HepG2 (cell line): ENCODE results near the gene PDLIM7. TPM values are rescaled to one million over a fixed set of nuclear protein-coding genes. Genes with fewer than 3 reads are reported as not detected.
A peak's percentile ranks its signal among the peaks of the same experiment; 100 is the strongest.

Experiments
- CBX1 ChIP-seq: IDR thresholded peaks from one replicate; pipeline ENCODE4 v1.6.1; 2016; ENCODE audit warnings: antibody characterized with exemption, low read depth
- CENPX ChIP-seq: sonication (generic); formaldehyde crosslinking; IDR thresholded peaks from 2 replicates; pipeline ENCODE4 v1.9.0; 2021; ENCODE audit warnings: mild to moderate bottlenecking, missing genetic modification reagents, moderate library complexity
- GABPB1 ChIP-seq: IDR thresholded peaks from 2 replicates; pipeline ENCODE4 v1.6.1; 2016; ENCODE audit warnings: mild to moderate bottlenecking, missing genetic modification reagents, moderate library complexity, missing compliant biosample characterization
- KLF11 ChIP-seq: IDR thresholded peaks from 2 replicates; pipeline ENCODE4 v1.6.1; 2016; ENCODE audit warnings: missing compliant biosample characterization
- MTA1 ChIP-seq: sonication (generic); formaldehyde crosslinking; IDR thresholded peaks from 2 replicates; pipeline ENCODE4 v1.4.0; 2020; ENCODE audit warnings: missing genetic modification reagents, mild to moderate bottlenecking, borderline replicate concordance
- NFKB2 ChIP-seq: sonication (generic); formaldehyde crosslinking; IDR thresholded peaks from 2 replicates; pipeline ENCODE4 v1.4.0; 2020; ENCODE audit warnings: missing genetic modification reagents, borderline replicate concordance
- RXRA ChIP-seq: sonication (generic); formaldehyde crosslinking; IDR thresholded peaks from 2 replicates; pipeline ENCODE4 v1.5.1; 2020; ENCODE audit warnings: missing genetic modification reagents
- SKI ChIP-seq: fragments of 450-650 bp; IDR thresholded peaks from one replicate; pipeline ENCODE4 v1.6.1; 2018; ENCODE audit warnings: mild to moderate bottlenecking; ENCODE audit not compliant: partially characterized antibody
- SOX13 ChIP-seq, 3 experiments: fragments of 450-650 bp in 1 of 3; sonication (generic) in 1 of 3; formaldehyde crosslinking in 1 of 3; IDR thresholded peaks in 2 of 3; conservative IDR thresholded peaks in 1 of 3; 2 replicates each; pipeline versions ENCODE4 v1.5.0 to v1.6.1; 2016 to 2020; ENCODE audit warnings: antibody characterized with exemption in 1 of 3, mild to moderate bottlenecking in 1 of 3, missing compliant biosample characterization in 1 of 3, missing genetic modification reagents in 1 of 3, moderate library complexity in 1 of 3
- SP1 ChIP-seq, 2 experiments: fragments of 450-650 bp in 1 of 2; sonication (generic) in 1 of 2; formaldehyde crosslinking in 1 of 2; IDR thresholded peaks; 2 replicates each; pipeline versions ENCODE4 v1.4.0 to v1.6.1; 2016 to 2020; ENCODE audit warnings: missing genetic modification reagents in 1 of 2
- SP5 ChIP-seq: IDR thresholded peaks from 2 replicates; pipeline ENCODE4 v1.6.1; 2016; ENCODE audit warnings: low read depth, borderline replicate concordance
- SRSF1 ChIP-seq: fragments of 200-400 bp; formaldehyde crosslinking; optimal IDR thresholded peaks from 2 replicates; pipeline ENCODE3; 2017; ENCODE audit warnings: mild to moderate bottlenecking, low read depth, low read length, moderate library complexity
- TBP ChIP-seq: sonication (generic); formaldehyde crosslinking; IDR thresholded peaks from 2 replicates; pipeline ENCODE4 v1.5.0; 2020; ENCODE audit warnings: missing genetic modification reagents
- XRCC5 ChIP-seq: fragments of 200-400 bp; formaldehyde crosslinking; optimal IDR thresholded peaks from 2 replicates; pipeline ENCODE3; 2017; ENCODE audit warnings: mild to moderate bottlenecking, low read length
- YEATS2 ChIP-seq: sonication (generic); formaldehyde crosslinking; IDR thresholded peaks from 2 replicates; pipeline ENCODE4 v1.4.0; 2020; ENCODE audit warnings: missing genetic modification reagents, borderline replicate concordance
- YY1 ChIP-seq: IDR thresholded peaks from 2 replicates; pipeline ENCODE4 v1.6.1; 2011; ENCODE audit warnings: low read length, low read depth, moderate library complexity, mild to moderate bottlenecking; ENCODE audit not compliant: insufficient read depth, insufficient replicate concordance
- ZNF274 ChIP-seq: sonication (generic); formaldehyde crosslinking; IDR thresholded peaks from 2 replicates; pipeline ENCODE4 v1.5.1; 2020; ENCODE audit warnings: mild to moderate bottlenecking, missing genetic modification reagents
- ZNF468 ChIP-seq: sonication (generic); formaldehyde crosslinking; IDR thresholded peaks from 2 replicates; pipeline ENCODE4 v1.8.0; 2022; ENCODE audit warnings: mild to moderate bottlenecking, moderate library complexity, missing genetic modification reagents
- ZNF589 ChIP-seq: sonication (generic); formaldehyde crosslinking; conservative IDR thresholded peaks from 2 replicates; pipeline ENCODE4 v1.8.0; 2022; ENCODE audit warnings: mild to moderate bottlenecking, moderate library complexity, missing genetic modification reagents
- ZNF709 ChIP-seq: sonication (generic); formaldehyde crosslinking; IDR thresholded peaks from 2 replicates; pipeline ENCODE4 v1.5.0; 2020; ENCODE audit warnings: mild to moderate bottlenecking, missing genetic modification reagents
- ZNF713 ChIP-seq: sonication (generic); formaldehyde crosslinking; IDR thresholded peaks from 2 replicates; pipeline ENCODE4 v1.4.0; 2020; ENCODE audit warnings: mild to moderate bottlenecking, missing genetic modification reagents
- ZSCAN31 ChIP-seq: sonication (generic); formaldehyde crosslinking; IDR thresholded peaks from 2 replicates; pipeline ENCODE4 v1.5.0; 2020; ENCODE audit warnings: low read depth, mild to moderate bottlenecking, missing genetic modification reagents
- polyA plus RNA-seq, 8 experiments: library from polyadenylated mRNA; depleted of rRNA in 3 of 8; stranded (reverse) in 7 of 8; unstranded in 1 of 8; fragments of >200 nt; fragmentation: Illumina TruSeq in 4 of 8; extraction: Trizol in 4 of 8; gene quantifications; 2 replicates each; pipeline versions ENCODE4 v1.2.1 to v1.2.3, GENCODE V29; 2011 to 2016; ENCODE audit warnings: low read depth in 4 of 8, missing spikeins in 1 of 8, mixed read lengths in 1 of 8; ENCODE audit not compliant: insufficient read depth in 1 of 8
- total RNA-seq, 5 experiments: library from RNA; depleted of rRNA; stranded (reverse); fragments of >200 nt; fragmentation: Illumina TruSeq; extraction: Trizol; gene quantifications; 2 replicates each; pipeline ENCODE4 v1.2.3, GENCODE V29; 2016; ENCODE audit warnings: low read depth in 1 of 5
- TF ChIP-seq, protein P1 (sequence below): sonication (generic); formaldehyde crosslinking; IDR thresholded peaks from 2 replicates; pipeline ENCODE4 v1.9.0; 2022; ENCODE audit warnings: missing genetic modification reagents, mild to moderate bottlenecking, borderline replicate concordance
- TF ChIP-seq, protein P2 (sequence below): IDR thresholded peaks from 2 replicates; pipeline ENCODE4 v1.6.1; 2016
- TF ChIP-seq, protein P3 (sequence below): IDR thresholded peaks from 2 replicates; pipeline ENCODE4 v1.6.1; 2016; ENCODE audit warnings: control low read depth
- TF ChIP-seq, protein P4 (sequence below): sonication (generic); formaldehyde crosslinking; IDR thresholded peaks from 2 replicates; pipeline ENCODE4 v1.4.0; 2020; ENCODE audit warnings: mild to moderate bottlenecking, low read depth, missing genetic modification reagents

Gene PDLIM7
- total and polyA plus RNA-seq, 2 of the 13 experiments (the other 11 are each of a cell fraction or from before 2014, with no cell fraction given), result 21.1 to 31.3 TPM

DNA sequence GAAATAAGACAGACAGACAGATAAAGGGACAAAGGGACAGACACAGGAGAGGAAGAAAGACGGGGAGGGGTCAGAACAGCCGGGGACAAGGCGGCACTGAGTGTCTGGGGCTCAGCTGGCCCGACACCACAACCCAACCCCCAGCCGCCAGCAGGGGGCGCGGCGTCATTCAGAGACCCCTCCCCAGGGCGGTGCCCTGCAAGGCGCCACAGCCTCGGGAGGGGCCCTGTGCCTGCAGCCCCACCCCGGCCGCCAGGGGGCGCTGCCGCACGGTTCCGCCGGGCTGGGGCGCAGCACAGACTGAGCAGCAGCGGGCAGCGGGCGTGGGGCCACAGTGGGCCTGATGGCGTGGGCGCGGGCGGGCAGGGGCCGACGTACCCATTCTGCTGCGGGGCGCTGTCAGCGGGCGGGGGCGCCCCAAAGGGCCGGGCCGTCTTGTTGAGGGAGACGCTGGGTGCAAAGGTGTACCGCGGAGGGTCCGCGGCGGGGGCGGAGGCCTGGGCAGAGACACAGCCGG lies 5.9 kb downstream of the PDLIM7 start (continued):
- TF ChIP-seq, protein P1, sequence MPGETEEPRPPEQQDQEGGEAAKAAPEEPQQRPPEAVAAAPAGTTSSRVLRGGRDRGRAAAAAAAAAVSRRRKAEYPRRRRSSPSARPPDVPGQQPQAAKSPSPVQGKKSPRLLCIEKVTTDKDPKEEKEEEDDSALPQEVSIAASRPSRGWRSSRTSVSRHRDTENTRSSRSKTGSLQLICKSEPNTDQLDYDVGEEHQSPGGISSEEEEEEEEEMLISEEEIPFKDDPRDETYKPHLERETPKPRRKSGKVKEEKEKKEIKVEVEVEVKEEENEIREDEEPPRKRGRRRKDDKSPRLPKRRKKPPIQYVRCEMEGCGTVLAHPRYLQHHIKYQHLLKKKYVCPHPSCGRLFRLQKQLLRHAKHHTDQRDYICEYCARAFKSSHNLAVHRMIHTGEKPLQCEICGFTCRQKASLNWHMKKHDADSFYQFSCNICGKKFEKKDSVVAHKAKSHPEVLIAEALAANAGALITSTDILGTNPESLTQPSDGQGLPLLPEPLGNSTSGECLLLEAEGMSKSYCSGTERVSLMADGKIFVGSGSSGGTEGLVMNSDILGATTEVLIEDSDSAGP (CRISPR knock-in tag), result peak; percentile 37
- TF ChIP-seq SOX13 (IDR thresholded peaks at IDR 0.05) (no peak), SOX13 (CRISPR knock-in tag; conservative IDR thresholded peaks at IDR 0.05 in 1 of 2, IDR thresholded peaks at IDR 0.05 in 1 of 2) (no peak), ZNF274 (CRISPR knock-in tag) (no peak), YY1 (peak; percentile 59), ZNF713 (no peak), SP1 (IDR thresholded peaks at IDR 0.05) (no peak), SP1 (CRISPR knock-in tag; IDR thresholded peaks at IDR 0.05) (peak; percentile 79), ZNF589 (CRISPR knock-in tag) (no peak), SP5 (CRISPR knock-in tag) (0 out of 2 replicates have a peak, but pooled peaks have one; percentile 15), NFKB2 (CRISPR knock-in tag) (no peak), TBP (CRISPR knock-in tag) (no peak), YEATS2 (CRISPR knock-in tag) (no peak), RXRA (CRISPR knock-in tag) (0 out of 2 replicates have a peak, but pooled peaks have one; percentile 5), GABPB1 (peak; percentile 51; the same call in 1 of the 2 replicates), CBX1 (no peak), CENPX (CRISPR knock-in tag) (no peak), ZNF468 (no peak), ZNF709 (CRISPR knock-in tag) (no peak), SKI (peak; percentile 20), MTA1 (CRISPR knock-in tag) (0 out of 2 replicates have a peak, but pooled peaks have one; percentile 56), ZSCAN31 (CRISPR knock-in tag) (0 out of 2 replicates have a peak, but pooled peaks have one; percentile 38), KLF11 (CRISPR knock-in tag) (no peak), SRSF1 (peak; percentile 65), XRCC5 (peak; percentile 93)
- TF ChIP-seq, protein P2, sequence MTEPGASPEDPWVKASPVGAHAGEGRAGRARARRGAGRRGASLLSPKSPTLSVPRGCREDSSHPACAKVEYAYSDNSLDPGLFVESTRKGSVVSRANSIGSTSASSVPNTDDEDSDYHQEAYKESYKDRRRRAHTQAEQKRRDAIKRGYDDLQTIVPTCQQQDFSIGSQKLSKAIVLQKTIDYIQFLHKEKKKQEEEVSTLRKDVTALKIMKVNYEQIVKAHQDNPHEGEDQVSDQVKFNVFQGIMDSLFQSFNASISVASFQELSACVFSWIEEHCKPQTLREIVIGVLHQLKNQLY (CRISPR knock-in tag), result no peak
- TF ChIP-seq, protein P3, sequence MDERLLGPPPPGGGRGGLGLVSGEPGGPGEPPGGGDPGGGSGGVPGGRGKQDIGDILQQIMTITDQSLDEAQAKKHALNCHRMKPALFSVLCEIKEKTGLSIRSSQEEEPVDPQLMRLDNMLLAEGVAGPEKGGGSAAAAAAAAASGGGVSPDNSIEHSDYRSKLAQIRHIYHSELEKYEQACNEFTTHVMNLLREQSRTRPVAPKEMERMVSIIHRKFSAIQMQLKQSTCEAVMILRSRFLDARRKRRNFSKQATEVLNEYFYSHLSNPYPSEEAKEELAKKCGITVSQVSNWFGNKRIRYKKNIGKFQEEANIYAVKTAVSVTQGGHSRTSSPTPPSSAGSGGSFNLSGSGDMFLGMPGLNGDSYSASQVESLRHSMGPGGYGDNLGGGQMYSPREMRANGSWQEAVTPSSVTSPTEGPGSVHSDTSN, result no peak
- TF ChIP-seq, protein P4, sequence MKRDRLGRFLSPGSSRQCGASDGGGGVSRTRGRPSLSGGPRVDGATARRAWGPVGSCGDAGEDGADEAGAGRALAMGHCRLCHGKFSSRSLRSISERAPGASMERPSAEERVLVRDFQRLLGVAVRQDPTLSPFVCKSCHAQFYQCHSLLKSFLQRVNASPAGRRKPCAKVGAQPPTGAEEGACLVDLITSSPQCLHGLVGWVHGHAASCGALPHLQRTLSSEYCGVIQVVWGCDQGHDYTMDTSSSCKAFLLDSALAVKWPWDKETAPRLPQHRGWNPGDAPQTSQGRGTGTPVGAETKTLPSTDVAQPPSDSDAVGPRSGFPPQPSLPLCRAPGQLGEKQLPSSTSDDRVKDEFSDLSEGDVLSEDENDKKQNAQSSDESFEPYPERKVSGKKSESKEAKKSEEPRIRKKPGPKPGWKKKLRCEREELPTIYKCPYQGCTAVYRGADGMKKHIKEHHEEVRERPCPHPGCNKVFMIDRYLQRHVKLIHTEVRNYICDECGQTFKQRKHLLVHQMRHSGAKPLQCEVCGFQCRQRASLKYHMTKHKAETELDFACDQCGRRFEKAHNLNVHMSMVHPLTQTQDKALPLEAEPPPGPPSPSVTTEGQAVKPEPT (CRISPR knock-in tag), result no peak
